C4-2B (cell line): ENCODE results near the gene IGFBP3.

Experiments used
- ZFX ChIP-seq: fragments of 450-650 bp; IDR thresholded peaks from 2 replicates; pipeline ENCODE4 v1.6.1; 2017
- TF ChIP-seq, protein P1 (sequence below): fragments of 450-650 bp; conservative IDR thresholded peaks from 2 replicates; pipeline ENCODE4 v1.5.1; 2017; ENCODE audit warnings: mild to moderate bottlenecking

DNA sequence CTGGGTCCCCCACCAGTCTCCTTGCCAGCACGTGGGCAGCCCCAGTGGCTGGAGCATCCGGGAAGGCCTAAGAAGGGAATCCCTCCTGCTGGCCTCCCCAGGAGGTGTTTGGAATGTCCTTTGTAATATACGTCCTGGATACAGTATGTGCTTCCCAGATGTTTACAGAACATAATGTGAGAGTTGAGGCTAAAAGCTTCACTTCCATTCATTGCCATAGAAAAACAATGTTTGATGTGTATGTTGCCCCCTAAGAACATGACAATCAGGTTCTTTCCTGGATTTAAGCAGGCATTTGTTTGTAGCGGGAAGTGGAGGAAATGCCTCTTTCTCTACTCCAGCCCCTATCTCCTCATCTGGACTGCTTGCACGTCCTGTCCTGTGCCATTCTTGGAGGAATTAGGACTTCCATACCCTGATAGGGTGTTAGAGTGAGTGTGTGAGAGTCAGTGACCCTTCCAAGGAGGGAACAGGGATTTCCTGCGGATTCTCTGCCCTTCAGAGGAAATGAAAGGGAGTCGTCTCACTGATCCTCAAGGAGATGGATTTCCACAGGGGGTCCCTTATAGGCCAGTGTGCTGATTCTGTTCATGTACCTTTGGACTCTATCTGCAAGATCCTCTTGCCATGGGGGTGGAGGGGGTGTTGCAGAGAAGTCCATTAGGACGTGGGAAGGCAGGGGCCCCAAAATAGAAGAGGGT is 31.6 kb downstream of the IGFBP3 start:
- TF ChIP-seq, protein P1, sequence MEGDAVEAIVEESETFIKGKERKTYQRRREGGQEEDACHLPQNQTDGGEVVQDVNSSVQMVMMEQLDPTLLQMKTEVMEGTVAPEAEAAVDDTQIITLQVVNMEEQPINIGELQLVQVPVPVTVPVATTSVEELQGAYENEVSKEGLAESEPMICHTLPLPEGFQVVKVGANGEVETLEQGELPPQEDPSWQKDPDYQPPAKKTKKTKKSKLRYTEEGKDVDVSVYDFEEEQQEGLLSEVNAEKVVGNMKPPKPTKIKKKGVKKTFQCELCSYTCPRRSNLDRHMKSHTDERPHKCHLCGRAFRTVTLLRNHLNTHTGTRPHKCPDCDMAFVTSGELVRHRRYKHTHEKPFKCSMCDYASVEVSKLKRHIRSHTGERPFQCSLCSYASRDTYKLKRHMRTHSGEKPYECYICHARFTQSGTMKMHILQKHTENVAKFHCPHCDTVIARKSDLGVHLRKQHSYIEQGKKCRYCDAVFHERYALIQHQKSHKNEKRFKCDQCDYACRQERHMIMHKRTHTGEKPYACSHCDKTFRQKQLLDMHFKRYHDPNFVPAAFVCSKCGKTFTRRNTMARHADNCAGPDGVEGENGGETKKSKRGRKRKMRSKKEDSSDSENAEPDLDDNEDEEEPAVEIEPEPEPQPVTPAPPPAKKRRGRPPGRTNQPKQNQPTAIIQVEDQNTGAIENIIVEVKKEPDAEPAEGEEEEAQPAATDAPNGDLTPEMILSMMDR, result no peak
- no peak for TF ChIP-seq ZFX
